Esophagus muscularis mucosa (tissue), 4 donors: ENCODE data around the gene ANKRD62. TPM values are rescaled to one million over a fixed set of nuclear protein-coding genes. Genes with fewer than 3 reads are reported as not detected.

Source experiments
- DNase-seq: peaks from one replicate; pipeline ENCODE4 v3.0.0-alpha.2; 2017; ENCODE audit errors: extremely low spot score
- H3K27ac ChIP-seq, 4 donors: fragments of 200-600 bp; sonication (generic); replicated peaks in 1 of 4; 1 replicate in 3 of 4; 2 replicates in 1 of 4; pipeline ENCODE4 v1.5.1; 2016 to 2019; ENCODE audit warnings: mild to moderate bottlenecking in 1 of 4
- H3K27me3 ChIP-seq, 4 donors: fragments of 200-600 bp; sonication (generic); one replicate each; pipeline versions ENCODE4 v1.5.1 to v1.6.0; 2016 to 2019
- H3K36me3 ChIP-seq, 4 donors: fragments of 200-600 bp; sonication (generic); one replicate each; pipeline ENCODE4 v1.5.1; 2016 to 2019
- H3K4me1 ChIP-seq, 4 donors: fragments of 200-600 bp; sonication (generic); one replicate each; pipeline ENCODE4 v1.5.1; 2016 to 2019
- H3K4me3 ChIP-seq, 4 donors: fragments of 200-600 bp; sonication (generic); 1 replicate in 2 of 4; 2 replicates in 2 of 4; pipeline ENCODE4 v1.5.1; 2016 to 2019; ENCODE audit warnings: mild to moderate bottlenecking in 4 of 4, moderate library complexity in 1 of 4
- H3K9me3 ChIP-seq, 4 donors: fragments of 200-600 bp; sonication (generic); 1 replicate in 3 of 4; 2 replicates in 1 of 4; pipeline ENCODE4 v1.5.1; 2016 to 2019
- CTCF ChIP-seq, 3 experiments: fragments of 200-600 bp in 2 of 3; fragments of 450-650 bp in 1 of 3; sonication (generic) in 2 of 3; IDR thresholded peaks; one replicate each; pipeline ENCODE4 v1.5.1; 2017 to 2019; ENCODE audit warnings: antibody characterized with exemption in 3 of 3, mild to moderate bottlenecking in 2 of 3, moderate library complexity in 1 of 3
- EP300 ChIP-seq: sonication (generic); formaldehyde crosslinking; IDR thresholded peaks from one replicate; pipeline ENCODE4 v1.6.1; 2017; ENCODE audit warnings: antibody characterized with exemption
- POLR2A ChIP-seq: fragments of 450-650 bp; IDR thresholded peaks from one replicate; pipeline ENCODE4 v1.6.1; 2017; ENCODE audit warnings: antibody characterized with exemption, moderate library complexity, mild to moderate bottlenecking, low read depth
- POLR2AphosphoS5 ChIP-seq, 2 donors: sonication (generic); formaldehyde crosslinking; IDR thresholded peaks; one replicate each; pipeline ENCODE4 v1.6.1; 2017; ENCODE audit warnings: antibody characterized with exemption in 2 of 2
- WGBS: methylation state at CpG from one replicate; pipeline ENCODE4 v1.1.5; 2018; 5-methylcytosine and 5-hydroxymethylcytosine counted together
- intact Hi-C: fragments of 100-400 bp; cut with DNase I; formaldehyde crosslinking; loops from one replicate; pipeline ENCODE4 v1.15.1; 2023
- total RNA-seq, 4 donors: library from RNA; depleted of rRNA; stranded (reverse); fragments of >200 nt; gene quantifications; one replicate each; pipeline versions ENCODE4 v1.1.0 to v1.2.1, GENCODE V29; 2016

Gene ANKRD62
- total RNA-seq, 4 donors from 2014 or later, result 0.06 TPM; not detected in 3

GRCh38 chr18:12087471-12088025 is 6.1 kb upstream of the ANKRD62 start:
- no peaks in the 10 kb centered on the region for H3K36me3 ChIP-seq
- no peak overlapping the region for H3K4me3 ChIP-seq
- TF ChIP-seq POLR2A (no peak), CTCF (IDR thresholded peaks at IDR 0.05) (no peak), POLR2AphosphoS5 (IDR thresholded peaks at IDR 0.05) (no peak), EP300 (no peak)
- no peaks in the 10 kb centered on the region for H3K9me3 ChIP-seq
- H3K27ac ChIP-seq, result no peak overlapping the region
- intact Hi-C loops, result no loop called here
- DNase-seq, result no peak
- no peaks in the 10 kb centered on the region for H3K4me1 ChIP-seq
- 67% methylated on average over 2 of the region's 3 CpGs for WGBS
- peaks cover 0 to 10% (median 0%) of the 10 kb centered on the region in 4 donors for H3K27me3 ChIP-seq

DNA sequence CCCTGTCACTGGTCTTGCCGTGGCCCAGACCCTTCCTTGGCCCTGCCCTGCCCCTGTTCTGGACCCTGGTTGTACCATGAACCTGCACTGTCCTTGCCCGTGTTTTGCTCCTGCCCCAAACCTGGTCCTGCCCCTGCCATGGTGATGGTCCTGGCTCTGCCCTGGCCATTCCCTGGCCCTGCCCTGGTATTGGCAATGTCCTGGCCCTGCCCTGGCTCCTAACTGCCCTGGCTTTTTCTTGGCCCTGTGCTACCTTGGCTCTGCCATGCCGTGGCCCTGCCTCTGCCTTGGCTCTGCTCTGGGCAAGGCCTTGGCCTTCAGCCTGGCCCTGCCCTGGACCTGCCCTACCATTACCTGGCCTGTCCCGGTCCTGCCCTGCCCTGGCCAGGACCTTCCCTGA is 5.5 kb upstream of the ANKRD62 start:
- no peaks in the 10 kb centered on the region for H3K36me3 ChIP-seq
- intact Hi-C loops, result no loop called here
- H3K27me3 ChIP-seq, result peaks cover 0 to 13% (median 0%) of the 10 kb centered on the region in 4 donors
- 85% methylated on average over 4 of the region's 4 CpGs for WGBS
- DNase-seq, result no peak
- H3K9me3 ChIP-seq, result no peaks in the 10 kb centered on the region
- no peak overlapping the region for H3K27ac ChIP-seq
- no peaks in the 10 kb centered on the region for H3K4me1 ChIP-seq
- no peak for TF ChIP-seq EP300
- no peak for TF ChIP-seq POLR2A
- TF ChIP-seq POLR2AphosphoS5 (IDR thresholded peaks at IDR 0.05), result no peak
- no peak for TF ChIP-seq CTCF (IDR thresholded peaks at IDR 0.05)
- no peak overlapping the region for H3K4me3 ChIP-seq

GRCh38 chr18:12088731-12089375 is 4.8 kb upstream of the ANKRD62 start:
- no peak overlapping the region for H3K4me3 ChIP-seq
- TF ChIP-seq CTCF (IDR thresholded peaks at IDR 0.05) (no peak), EP300 (no peak), POLR2A (no peak), POLR2AphosphoS5 (IDR thresholded peaks at IDR 0.05) (no peak)
- H3K9me3 ChIP-seq, result no peaks in the 10 kb centered on the region
- H3K27ac ChIP-seq, result no peak overlapping the region
- 71% methylated on average over 3 of the region's 5 CpGs for WGBS
- DNase-seq, result no peak
- no peaks in the 10 kb centered on the region for H3K4me1 ChIP-seq
- intact Hi-C loops, result no loop called here
- H3K27me3 ChIP-seq, result peaks cover 0 to 13% (median 0%) of the 10 kb centered on the region in 4 donors
- H3K36me3 ChIP-seq, result no peaks in the 10 kb centered on the region

- peaks cover 0 to 13% (median 0%) of the 10 kb centered on the region in 4 donors for H3K27me3 ChIP-seq
- no peaks in the 10 kb centered on the region for H3K9me3 ChIP-seq
- WGBS, result 86% methylated on average over 4 of the region's 9 CpGs
- no peaks in the 10 kb centered on the region for H3K36me3 ChIP-seq
- intact Hi-C loops, result loop anchor here (10.0 kb wide), 1 partner anchor 143 kb away; no protein-coding TSS in a partner anchor
- no peak overlapping the region for H3K27ac ChIP-seq
- H3K4me3 ChIP-seq, result no peak overlapping the region
- no peak for DNase-seq
- no peaks in the 10 kb centered on the region for H3K4me1 ChIP-seq
- TF ChIP-seq POLR2AphosphoS5 (IDR thresholded peaks at IDR 0.05), result no peak
- TF ChIP-seq EP300, result no peak
These were observed 2.0 kb upstream of the ANKRD62 start for GRCh38 chr18:12091538-12092141.

GRCh38 chr18:12092398-12093229 is 1.0 kb upstream of the ANKRD62 start:
- WGBS, result 86% methylated on average over 11 of the region's 17 CpGs
- TF ChIP-seq CTCF (IDR thresholded peaks at IDR 0.05), result no peak
- no peak for TF ChIP-seq POLR2A
- no peak for TF ChIP-seq POLR2AphosphoS5 (IDR thresholded peaks at IDR 0.05)
- TF ChIP-seq EP300, result no peak
- intact Hi-C loops, result loop anchor here (10.0 kb wide), 1 partner anchor 142 kb away; no protein-coding TSS in a partner anchor

More at GRCh38 chr18:12092398-12093229, 1.0 kb upstream of the ANKRD62 start:
- no peak for DNase-seq
- H3K27ac ChIP-seq, result no peak overlapping the region
- H3K4me3 ChIP-seq, result no peak overlapping the region
- H3K9me3 ChIP-seq, result no peaks in the 10 kb centered on the region
- H3K27me3 ChIP-seq, result peaks cover 0 to 13% (median 0%) of the 10 kb centered on the region in 4 donors
- no peaks in the 10 kb centered on the region for H3K36me3 ChIP-seq
- no peaks in the 10 kb centered on the region for H3K4me1 ChIP-seq
